IPS-18c (cell line): ENCODE data around the gene TPT1.

Experiments
- H3K4me3 ChIP-seq: 2 replicates; pipeline ENCODE4 v1.7.0; 2013; ENCODE audit warnings: low read depth, mild to moderate bottlenecking, low read length, moderate library complexity; ENCODE audit not compliant: insufficient read depth
- H3K9me3 ChIP-seq: one replicate; pipeline ENCODE4 v1.6.1; 2013; ENCODE audit warnings: mild to moderate bottlenecking, low read length, moderate library complexity; ENCODE audit not compliant: control insufficient read depth, insufficient read depth

TPT1 gene

DNA sequence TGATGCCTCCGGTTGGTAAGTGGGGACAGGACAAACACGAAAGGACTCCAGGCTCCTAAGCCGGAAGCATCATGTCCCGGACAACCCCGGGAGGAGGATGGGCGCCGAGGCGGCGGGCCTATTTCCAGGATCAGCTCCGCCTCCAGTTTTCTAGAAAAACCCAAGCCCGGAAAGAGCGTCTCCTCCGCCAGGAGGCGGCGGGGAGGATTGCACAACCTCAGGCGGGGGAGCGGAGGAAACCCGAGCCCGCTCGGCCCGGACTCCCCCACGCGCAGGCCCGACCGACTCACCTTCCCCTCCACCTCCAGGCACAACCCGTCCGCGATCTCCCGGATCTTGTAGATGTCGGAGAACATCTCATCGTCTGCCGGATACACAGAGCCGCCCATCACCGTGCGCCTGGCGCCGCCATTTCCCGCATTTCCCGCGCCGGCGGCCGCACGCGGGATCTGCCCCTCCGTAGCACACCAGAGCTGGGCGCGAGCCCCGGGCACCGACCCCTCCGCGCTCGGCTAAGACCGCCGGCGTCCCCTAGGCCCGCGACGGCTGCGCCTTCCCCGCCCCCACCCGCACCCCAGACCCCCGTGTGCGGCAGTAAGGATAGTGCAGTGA lies 455 bp downstream of the TPT1 start:
- peak overlapping the region; percentile 91 for H3K4me3 ChIP-seq

DNA sequence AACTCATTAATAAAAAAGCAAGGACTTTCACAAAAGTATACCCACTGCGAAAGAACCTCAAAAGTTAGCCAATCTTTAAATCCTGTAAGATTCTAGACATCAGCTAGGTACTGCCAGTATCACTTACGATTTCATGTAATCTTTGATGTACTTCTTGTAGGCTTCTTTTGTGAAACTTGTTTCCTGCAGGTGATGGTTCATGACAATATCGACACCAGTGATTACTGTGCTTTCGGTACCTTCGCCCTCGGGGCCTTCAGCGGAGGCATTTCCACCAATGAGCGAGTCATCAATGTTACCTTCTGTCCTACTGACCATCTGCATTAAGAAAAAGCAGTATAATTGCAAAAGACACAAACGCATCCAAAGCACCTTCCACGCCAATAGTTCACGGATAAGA lies 1.1 kb downstream of the TPT1 start:
- Histone ChIP-seq H3K9me3 (no peaks in the 10 kb centered on the region), H3K4me3 (peak overlapping the region; percentile 91)

More for the DNA sequence above, 455 bp downstream of the TPT1 start:
- no peaks in the 10 kb centered on the region for H3K9me3 ChIP-seq

DNA sequence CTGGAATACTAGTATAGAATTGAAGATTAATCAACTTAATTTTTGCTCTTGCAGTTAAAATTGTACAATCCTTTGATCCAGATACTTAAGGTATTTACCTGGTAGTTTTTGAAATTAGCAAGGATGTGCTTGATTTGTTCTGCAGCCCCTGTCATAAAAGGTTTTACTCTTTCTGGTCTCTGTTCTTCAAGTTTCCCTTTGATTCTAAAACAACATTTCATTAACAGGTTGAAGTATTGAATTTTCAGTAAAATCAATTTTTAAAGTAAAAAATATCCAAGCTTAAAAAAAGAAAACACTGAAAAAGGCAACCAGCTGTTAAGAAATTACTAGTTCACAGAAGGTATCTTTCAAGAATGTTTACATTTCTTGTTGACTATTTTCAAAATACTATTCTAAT lies 1.6 kb downstream of the TPT1 start:
- Histone ChIP-seq H3K4me3 (no peak overlapping the region), H3K9me3 (no peaks in the 10 kb centered on the region)

DNA sequence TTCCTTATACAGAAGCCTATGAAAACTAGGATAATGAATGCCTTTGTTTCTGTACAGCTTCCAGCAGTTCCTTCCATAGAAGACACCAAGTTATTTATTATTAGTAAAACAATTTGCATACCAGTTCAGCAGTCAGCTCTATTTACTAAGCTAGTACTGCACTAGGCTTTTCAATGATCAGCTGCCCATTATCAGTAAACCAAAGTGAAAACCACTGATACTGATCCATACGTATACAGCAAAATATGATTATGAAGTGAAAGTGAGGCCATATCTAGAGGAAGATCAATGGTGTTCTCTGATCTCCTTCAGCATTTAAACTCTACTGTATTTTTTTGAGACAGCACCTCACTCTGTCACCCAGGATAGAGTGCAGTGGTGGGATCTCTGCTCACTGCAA lies 3.2 kb downstream of the TPT1 start:
- Histone ChIP-seq H3K9me3 (no peaks in the 10 kb centered on the region), H3K4me3 (no peak overlapping the region)

DNA sequence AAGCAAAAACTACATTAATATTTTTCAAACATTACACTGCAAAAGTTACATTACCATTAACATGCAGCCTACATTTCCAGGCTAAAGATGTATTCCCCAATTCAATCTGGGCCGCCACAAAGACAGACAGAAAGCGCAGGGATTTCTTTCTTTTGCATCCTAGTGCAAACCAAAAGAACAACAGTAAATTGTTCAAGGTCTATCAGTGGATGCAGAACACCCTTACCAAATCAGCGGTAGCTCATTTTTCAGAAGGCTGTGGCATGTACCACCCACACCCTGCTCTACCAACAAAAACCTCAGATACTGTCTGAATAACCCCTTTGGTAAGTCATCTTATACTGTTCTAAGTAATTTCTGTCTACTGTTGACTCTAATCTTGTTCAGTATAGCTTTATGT lies 3.6 kb downstream of the TPT1 start:
- H3K9me3 ChIP-seq = no peaks in the 10 kb centered on the region
- no peak overlapping the region for H3K4me3 ChIP-seq

DNA sequence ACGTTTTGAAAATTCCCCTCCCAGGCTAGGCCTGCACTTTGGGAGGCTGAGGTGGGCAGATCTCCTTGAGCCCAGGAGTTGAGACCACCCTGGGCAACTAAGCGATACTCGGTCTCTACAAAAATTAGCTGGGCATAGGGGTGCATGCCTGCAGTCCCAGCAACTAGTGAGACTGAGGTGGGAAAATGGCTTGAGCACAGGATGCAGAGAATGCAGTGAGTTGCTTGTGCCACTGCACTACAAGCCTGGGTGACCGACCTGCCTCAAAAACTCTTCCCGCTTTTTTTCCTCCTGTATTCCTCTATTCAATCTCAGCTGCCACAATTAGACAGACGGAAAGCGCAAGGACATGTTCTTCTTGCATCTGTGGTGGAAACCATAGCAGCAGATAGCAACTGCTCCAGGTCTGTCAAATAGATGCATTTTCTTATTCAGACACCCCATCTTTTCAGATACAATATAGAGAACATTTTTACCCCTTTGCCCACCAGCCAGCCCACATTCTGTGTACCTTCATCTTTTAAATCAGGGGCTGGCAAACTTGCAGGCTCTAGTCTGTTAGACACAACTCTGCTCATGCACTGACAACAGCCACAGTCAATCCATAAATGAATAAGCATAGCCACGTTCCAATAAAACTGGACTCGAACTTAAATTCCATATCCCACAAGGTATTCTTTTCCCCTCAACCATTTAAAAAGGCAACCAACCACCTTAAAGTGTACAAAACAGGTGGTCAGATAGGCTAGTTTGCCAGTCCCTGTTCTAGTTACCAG lies 4.8 kb downstream of the TPT1 start:
- H3K9me3 ChIP-seq = no peaks in the 10 kb centered on the region
- H3K4me3 ChIP-seq = no peak overlapping the region

DNA sequence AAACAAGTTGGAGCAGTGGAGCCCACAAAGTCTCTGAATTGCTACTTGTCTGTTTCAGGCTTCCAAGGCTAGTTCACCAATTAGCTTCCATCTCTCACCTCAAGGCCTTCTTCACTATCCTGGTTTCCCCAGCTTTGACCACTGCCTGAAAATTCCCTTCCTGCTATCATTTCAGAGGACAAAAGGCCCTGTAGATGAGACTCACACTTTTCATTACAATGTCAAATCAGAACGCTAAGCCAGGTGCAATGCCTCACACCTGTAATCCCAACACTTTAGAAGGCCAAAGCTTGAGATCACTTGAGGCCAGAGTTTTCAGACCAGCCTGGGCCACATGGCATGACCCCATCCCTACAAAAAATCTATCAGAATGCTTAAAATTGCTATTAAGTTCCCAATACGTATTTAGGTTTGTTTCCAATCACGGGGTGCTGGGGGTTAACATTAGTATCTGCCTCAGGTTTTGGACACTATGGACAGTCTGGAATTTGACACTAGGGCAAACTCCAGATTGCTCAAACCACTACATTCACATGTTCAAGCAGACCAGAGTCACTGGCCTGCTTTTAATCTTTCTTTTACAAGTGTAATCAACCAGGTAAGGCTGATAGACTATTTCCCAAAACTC lies 5.5 kb downstream of the TPT1 start:
- no peaks in the 10 kb centered on the region for H3K9me3 ChIP-seq
- H3K4me3 ChIP-seq = no peak overlapping the region

DNA sequence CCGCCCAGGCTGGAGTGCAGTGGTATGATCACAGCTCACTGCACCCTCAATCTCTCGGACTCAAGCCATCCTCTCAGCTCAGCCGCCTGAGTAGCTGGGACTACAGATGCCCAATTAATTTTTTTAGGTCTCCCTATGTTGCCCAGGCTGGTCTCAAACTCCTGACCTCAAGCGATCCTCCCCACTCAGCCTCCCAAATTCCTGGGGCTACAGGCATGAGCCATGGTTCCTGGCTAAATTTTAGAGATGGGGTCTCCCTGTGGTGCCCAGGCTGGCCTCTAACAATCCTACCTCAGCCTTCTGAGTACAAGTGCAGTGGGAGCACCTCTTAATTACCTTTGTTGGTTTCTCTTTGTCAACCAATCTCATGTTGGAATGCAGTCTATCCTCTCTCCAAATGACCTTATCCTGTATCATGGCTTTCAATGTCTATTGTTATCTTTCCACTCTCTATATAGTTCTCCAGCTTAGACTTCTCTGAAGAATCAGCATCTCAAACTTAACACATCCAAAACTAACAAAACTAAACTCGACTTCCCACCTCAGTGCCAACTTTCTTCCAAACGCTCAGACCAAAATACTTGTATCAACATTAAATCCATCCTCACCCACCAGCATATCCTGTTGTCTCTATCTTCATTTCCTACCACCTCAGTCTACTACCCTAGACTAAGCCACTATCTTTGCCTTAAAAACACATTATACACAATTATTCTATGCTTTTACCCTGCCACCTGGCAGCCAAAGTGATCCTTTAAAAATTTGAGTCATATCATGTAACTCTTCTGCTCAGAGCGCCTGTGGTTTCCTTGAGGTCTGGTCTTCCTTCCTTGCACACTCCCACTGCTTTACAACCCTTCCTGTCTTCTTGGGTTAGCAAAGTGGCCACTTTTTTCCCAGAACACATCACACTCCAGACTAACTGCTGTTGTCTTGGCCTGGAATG lies 6.7 kb downstream of the TPT1 start:
- H3K4me3 ChIP-seq = no peak overlapping the region
- H3K9me3 ChIP-seq = no peaks in the 10 kb centered on the region

DNA sequence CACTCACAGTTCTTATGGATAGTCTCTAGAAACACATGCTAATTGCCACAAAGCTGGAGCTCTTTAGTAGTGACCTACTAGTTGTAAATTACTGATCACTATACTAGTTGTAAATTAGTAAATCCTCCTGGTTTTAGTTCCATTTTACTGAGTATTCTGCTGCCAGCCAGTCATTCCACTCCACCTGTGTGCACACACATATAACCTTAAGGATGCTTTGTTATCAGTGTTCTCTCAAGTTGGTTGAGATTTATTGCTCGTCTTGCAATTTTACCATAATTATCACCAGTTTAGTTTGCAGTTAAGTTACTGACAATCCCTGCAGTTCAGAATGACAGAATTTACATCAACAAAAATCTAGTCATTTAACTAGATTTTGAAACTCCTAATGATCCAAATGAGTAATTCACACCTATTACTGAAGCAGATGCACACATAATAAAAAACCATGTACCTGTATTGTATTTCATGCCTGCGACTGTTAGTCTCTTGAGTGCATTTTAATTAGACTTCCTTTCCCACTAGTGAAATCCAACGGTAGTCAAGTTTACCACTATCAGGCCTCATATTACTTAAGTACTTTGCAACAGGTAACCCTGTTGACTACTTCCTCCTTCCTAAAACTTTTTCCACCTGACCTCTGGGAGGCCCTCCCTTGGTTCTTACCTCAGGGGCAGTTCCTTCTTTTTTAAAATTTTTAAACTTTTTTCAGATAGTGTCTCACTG lies 7.6 kb downstream of the TPT1 start:
- no peaks in the 10 kb centered on the region for H3K9me3 ChIP-seq
- no peak overlapping the region for H3K4me3 ChIP-seq

DNA sequence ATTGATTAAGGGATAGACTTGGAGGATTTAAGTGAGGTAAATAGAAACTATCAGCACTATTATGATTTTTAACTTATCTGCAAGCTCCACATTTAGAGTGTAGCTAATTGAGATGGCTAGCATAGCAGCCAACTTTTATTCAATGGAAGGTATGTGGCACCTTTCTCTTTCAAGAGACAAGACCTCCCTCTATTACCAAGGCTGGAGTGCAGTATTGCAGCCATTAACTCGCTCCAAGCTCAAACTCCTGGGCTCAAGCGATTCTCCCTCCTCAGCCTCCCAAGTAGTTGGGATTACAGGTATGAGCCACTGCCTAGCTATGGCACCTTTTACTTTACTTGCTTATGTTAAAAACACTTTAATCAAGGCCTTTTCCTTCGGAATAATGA lies 8.2 kb downstream of the TPT1 start:
- no peak overlapping the region for H3K4me3 ChIP-seq

DNA sequence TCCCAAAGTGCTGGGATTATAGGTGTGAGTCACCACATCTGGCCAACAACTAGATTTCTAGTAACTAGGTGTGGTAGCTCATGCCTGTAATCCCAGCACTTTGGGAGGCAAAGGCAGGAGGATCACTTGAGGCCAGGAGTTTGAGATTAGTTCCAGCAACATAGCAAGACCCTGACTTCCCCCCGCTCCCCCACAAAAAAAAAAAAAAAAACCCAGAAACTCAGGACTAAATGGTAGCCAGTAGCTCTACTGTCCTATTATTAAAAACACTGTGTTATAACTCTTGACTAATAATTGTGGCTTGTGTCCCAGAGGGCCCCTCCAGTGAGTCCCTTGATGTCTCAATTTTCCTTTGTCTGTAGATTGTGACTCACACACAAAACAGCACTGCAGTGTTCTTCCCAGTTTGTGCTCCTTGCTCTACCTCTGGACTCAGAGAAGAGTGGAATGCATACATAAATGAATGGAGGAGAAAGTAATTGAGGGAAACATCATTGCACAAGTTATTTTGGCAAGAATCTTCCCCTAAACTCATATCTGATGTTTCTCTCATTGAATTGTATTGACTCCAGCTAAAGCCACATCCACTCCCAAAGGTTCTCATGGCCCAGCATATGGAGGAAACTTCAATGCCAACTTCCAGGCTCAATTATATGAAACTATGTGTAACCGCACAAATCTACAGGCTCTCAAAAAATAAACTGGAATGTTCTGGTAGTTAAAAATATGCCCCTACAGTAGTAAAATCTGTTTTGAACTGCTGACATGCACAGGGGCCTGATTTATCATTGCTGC lies 8.8 kb downstream of the TPT1 start:
- Histone ChIP-seq H3K9me3 (no peaks in the 10 kb centered on the region), H3K4me3 (no peak overlapping the region)

More for the DNA sequence above, 8.2 kb downstream of the TPT1 start:
- no peaks in the 10 kb centered on the region for H3K9me3 ChIP-seq

DNA sequence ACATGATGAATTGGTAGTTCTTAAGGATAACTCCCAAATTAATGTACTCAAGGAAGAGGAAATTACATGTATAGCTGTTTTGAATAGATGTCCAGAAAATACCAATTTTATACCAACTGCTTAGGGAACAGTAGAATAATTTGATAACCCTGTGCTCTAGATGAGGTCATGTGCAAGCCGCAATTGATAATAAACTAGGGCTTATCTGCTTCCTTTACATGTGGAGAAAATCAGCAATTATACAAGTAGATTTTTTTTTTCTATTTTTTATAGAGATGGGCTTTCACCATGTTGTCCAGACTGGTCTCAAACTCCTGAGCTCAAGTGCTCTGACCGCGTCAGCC lies 9.3 kb downstream of the TPT1 start:
- H3K9me3 ChIP-seq = no peaks in the 10 kb centered on the region
- H3K4me3 ChIP-seq = no peak overlapping the region

DNA sequence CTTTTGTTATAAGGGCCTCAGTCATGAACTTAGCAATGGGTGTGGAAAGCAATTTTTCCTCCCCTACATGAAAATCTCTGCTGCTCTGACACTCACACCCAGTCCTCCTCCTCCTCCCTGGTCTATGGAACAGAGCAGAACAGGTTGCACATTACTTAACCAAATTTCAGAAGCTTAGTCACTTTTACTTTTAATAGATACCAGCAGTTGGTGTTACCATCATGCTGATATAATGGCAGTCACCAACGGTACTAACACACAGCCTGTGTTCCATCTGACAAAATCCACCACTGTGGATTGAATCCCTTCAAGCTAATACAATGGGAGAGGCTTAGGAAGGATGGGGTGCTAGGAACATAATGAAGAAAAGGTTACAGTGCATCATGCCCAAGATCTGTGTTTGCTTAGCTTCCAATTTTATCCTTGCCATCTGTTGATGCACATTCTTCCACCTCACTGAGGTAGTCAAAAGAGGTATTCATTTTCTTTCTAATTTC lies 9.8 kb downstream of the TPT1 start:
- Histone ChIP-seq H3K9me3 (no peaks in the 10 kb centered on the region), H3K4me3 (no peak overlapping the region)

DNA sequence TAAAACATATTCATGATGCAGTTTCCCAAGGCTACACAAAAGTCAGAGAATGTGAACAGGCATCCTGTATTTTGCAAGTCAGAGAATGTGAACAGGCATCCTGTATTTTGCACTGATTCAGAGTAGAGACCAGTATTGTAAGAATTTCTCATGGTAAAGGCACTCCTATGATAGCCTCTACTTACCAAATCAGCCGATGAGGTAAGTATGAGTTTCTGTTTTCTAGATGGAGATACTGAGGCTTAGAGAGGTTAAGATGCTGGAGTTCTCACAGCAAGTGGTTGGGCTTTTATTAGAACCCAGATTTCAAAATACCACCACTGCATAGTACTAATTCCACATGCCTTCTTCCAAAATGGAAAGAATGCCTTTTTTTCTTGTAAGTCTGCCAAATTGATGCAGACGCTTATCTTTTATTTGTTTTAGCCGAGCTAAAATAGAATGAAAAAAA lies 12.3 kb downstream of the TPT1 start:
- no peaks in the 10 kb centered on the region for H3K9me3 ChIP-seq
- no peak overlapping the region for H3K4me3 ChIP-seq

DNA sequence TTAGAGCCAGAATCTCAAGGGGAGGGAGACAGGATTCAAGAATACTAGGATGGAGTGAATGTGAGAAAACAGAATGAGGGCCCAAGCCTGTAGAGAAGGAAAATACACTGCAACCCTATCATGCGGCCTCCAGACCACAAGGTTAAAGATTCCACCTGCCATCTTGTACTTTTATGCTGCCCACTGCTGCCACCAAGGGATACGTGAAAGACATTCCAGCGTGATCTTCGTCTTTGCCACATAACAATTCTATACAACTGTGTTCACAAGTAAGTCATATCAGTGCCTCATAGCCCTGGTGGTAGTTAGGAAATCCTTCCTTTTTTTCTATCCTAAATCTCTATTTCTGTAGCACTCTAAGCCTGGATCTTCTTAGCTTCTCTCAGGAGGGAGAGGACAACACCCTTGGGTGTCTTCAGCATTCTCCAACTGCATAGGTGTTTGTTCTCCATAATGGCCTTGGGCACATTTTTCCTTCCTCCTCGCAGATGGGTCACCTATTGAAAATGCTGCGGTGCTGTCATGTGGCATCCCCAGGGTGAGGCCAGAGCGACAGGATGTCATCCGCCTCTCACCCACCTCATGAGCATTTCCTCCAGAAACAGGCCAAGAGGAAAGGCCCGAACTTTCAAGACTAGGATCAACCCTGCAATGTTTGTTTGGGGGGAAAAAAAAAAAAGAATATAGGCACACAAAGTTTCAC lies 13.6 kb downstream of the TPT1 start:
- Histone ChIP-seq H3K9me3 (no peaks in the 10 kb centered on the region), H3K4me3 (no peak overlapping the region)
